Neural cell (in vitro differentiated cells): ENCODE data around the gene ADD1. TPM values are rescaled to one million over a fixed set of nuclear protein-coding genes. Genes with fewer than 3 reads are reported as not detected.

Source experiments
- H2AFZ ChIP-seq: fragments of 200-600, 300-800 bp; sonication (generic), shearing (Covaris generic); 2 replicates; pipeline ENCODE4 v1.6.0; 2014; ENCODE audit warnings: low read depth, mild to moderate bottlenecking, antibody characterized with exemption, low read length, moderate library complexity
- H3F3A ChIP-seq: fragments of 200-600 bp; shearing (Covaris generic); 2 replicates; pipeline ENCODE4 v1.6.1; 2016; ENCODE audit warnings: mild to moderate bottlenecking, moderate library complexity, mixed read lengths, antibody characterized with exemption, low read length; ENCODE audit not compliant: insufficient read depth, poor library complexity, severe bottlenecking
- H3K27ac ChIP-seq: fragments of 200-600, 300-800 bp; sonication (generic), shearing (Covaris generic); 2 replicates; pipeline ENCODE4 v1.5.1; 2014; ENCODE audit warnings: mild to moderate bottlenecking, low read length, moderate library complexity
- H3K27me3 ChIP-seq: fragments of 300-800, 200-600 bp; sonication (generic), shearing (Covaris generic); 2 replicates; pipeline ENCODE4 v1.6.0; 2014; ENCODE audit warnings: mild to moderate bottlenecking, low read depth, low read length, moderate library complexity; ENCODE audit not compliant: insufficient read depth
- H3K36me3 ChIP-seq: fragments of 300-800, 200-600 bp; sonication (generic), shearing (Covaris generic); 2 replicates; pipeline ENCODE4 v1.5.1; 2014; ENCODE audit warnings: mild to moderate bottlenecking, antibody characterized with exemption, low read length, moderate library complexity; ENCODE audit not compliant: insufficient read depth
- H3K4me2 ChIP-seq: fragments of 300-800, 200-600 bp; sonication (generic), shearing (Covaris generic); 2 replicates; pipeline ENCODE4 v1.6.0; 2014; ENCODE audit warnings: mild to moderate bottlenecking, low read length
- H3K4me3 ChIP-seq: fragments of 300-800, 200-600 bp; sonication (generic), shearing (Covaris generic); 2 replicates; pipeline ENCODE4 v1.5.1; 2014; ENCODE audit warnings: mild to moderate bottlenecking, low read length, moderate library complexity
- H3K79me2 ChIP-seq: fragments of 200-600 bp; shearing (Covaris generic); replicated peaks from 2 replicates; pipeline ENCODE4 v1.6.0; 2014; ENCODE audit warnings: mild to moderate bottlenecking, low read length, moderate library complexity; ENCODE audit not compliant: insufficient read depth
- H3K9ac ChIP-seq: fragments of 300-800, 200-600 bp; sonication (generic), shearing (Covaris generic); 2 replicates; pipeline ENCODE4 v1.6.1; 2016; ENCODE audit warnings: mild to moderate bottlenecking, low read length, mixed read lengths
- H3K9me2 ChIP-seq: fragments of 200-600 bp; shearing (Covaris generic); 2 replicates; pipeline ENCODE4 v1.6.1; 2016; ENCODE audit warnings: mild to moderate bottlenecking, low read length, mixed read lengths; ENCODE audit not compliant: insufficient read depth
- H3K9me3 ChIP-seq: fragments of 200-600, 300-800 bp; sonication (generic), shearing (Covaris generic); 2 replicates; pipeline ENCODE4 v1.6.1; 2016; ENCODE audit warnings: mild to moderate bottlenecking, mixed run types, low read length, moderate library complexity, mixed read lengths
- H4K20me1 ChIP-seq: fragments of 200-600 bp; shearing (Covaris generic); 2 replicates; pipeline ENCODE4 v1.6.1; 2016; ENCODE audit warnings: mild to moderate bottlenecking, mixed run types; ENCODE audit not compliant: insufficient read depth
- EP300 ChIP-seq: fragments of 450-650 bp; conservative IDR thresholded peaks from 2 replicates; pipeline ENCODE4 v1.6.1; 2014; ENCODE audit warnings: antibody characterized with exemption, mild to moderate bottlenecking, moderate library complexity; ENCODE audit not compliant: poor library complexity, severe bottlenecking
- EZH2 ChIP-seq: fragments of 200-600, 300-800 bp; shearing (Covaris generic), sonication (generic); IDR thresholded peaks from 2 replicates; pipeline ENCODE4 v1.6.1; 2014; ENCODE audit warnings: antibody characterized with exemption, low read length, borderline replicate concordance, mild to moderate bottlenecking; ENCODE audit not compliant: insufficient read depth, poor library complexity, severe bottlenecking
- MXI1 ChIP-seq: fragments of 450-650 bp; conservative IDR thresholded peaks from 2 replicates; pipeline ENCODE4 v1.6.1; 2014; ENCODE audit warnings: antibody characterized with exemption, mild to moderate bottlenecking; ENCODE audit not compliant: poor library complexity, severe bottlenecking
- POLR2AphosphoS5 ChIP-seq: IDR thresholded peaks from 2 replicates; pipeline ENCODE4 v1.6.1; 2012
- RAD21 ChIP-seq: fragments of 450-650 bp; conservative IDR thresholded peaks from 2 replicates; pipeline ENCODE4 v1.6.1; 2014; ENCODE audit warnings: antibody characterized with exemption, mild to moderate bottlenecking, moderate library complexity
- SMC3 ChIP-seq: fragments of 450-650 bp; conservative IDR thresholded peaks from 2 replicates; pipeline ENCODE4 v1.6.1; 2014; ENCODE audit warnings: antibody characterized with exemption, mild to moderate bottlenecking, moderate library complexity; ENCODE audit not compliant: poor library complexity
- TAF1 ChIP-seq: IDR thresholded peaks from 2 replicates; pipeline ENCODE4 v1.6.1; 2012; ENCODE audit warnings: low read depth
- polyA plus RNA-seq: library from polyadenylated mRNA; depleted of rRNA; stranded (reverse); fragments of >200 nt; gene quantifications from 2 replicates; pipeline ENCODE4 v1.2.3, GENCODE V29; 2014
- TF ChIP-seq, protein P1 (sequence below): IDR thresholded peaks from 2 replicates; pipeline ENCODE4 v1.6.1; 2012; ENCODE audit warnings: borderline replicate concordance
- TF ChIP-seq, protein P2 (sequence below): fragments of 450-650 bp; IDR thresholded peaks from 2 replicates; pipeline ENCODE4 v1.5.1; 2014; ENCODE audit warnings: antibody characterized with exemption, mild to moderate bottlenecking, moderate library complexity; ENCODE audit not compliant: poor library complexity, severe bottlenecking

Gene ADD1
- polyA plus RNA-seq, 1 donor from 2014 or later: 190 TPM

DNA sequence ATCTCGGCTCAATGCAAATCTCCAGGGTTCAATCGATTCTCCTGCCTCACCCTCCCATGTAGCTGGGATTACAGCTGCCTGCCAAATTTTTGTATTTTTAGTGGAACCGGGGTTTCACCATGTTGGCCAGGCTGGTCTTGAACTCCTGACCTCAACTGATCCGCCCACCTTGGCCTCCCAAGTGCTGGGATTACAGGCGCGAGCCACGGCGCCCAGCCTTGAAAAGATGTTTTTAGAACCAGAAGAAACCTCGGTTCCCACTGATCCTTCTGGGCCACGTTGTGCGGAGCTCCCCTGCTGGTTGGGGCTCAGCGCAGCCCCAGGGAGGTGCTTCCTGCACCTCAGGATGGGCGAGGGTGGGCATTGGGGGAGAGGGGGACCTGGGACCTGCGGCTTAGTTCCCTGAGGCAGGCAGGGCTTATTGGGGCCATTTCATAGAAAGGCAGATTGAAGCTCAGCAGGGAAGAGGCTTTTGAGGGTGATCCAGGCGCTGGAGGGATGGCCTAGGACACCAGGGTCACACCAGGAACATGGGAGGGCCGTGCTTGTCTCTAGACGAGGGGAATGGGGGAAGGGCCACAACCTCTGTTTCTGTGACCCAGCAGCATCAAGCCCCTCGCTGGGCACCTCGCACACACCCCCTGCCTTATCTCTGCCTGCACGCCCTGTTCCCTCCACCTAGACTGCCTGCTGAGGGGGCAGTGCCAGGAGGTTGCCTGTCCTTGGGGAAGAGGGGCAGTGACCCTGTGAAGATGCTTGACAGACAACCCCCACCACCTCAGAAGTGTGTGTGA, 6.3 kb upstream of the ADD1 start:
- H3K9ac ChIP-seq: no peak overlapping the region

DNA sequence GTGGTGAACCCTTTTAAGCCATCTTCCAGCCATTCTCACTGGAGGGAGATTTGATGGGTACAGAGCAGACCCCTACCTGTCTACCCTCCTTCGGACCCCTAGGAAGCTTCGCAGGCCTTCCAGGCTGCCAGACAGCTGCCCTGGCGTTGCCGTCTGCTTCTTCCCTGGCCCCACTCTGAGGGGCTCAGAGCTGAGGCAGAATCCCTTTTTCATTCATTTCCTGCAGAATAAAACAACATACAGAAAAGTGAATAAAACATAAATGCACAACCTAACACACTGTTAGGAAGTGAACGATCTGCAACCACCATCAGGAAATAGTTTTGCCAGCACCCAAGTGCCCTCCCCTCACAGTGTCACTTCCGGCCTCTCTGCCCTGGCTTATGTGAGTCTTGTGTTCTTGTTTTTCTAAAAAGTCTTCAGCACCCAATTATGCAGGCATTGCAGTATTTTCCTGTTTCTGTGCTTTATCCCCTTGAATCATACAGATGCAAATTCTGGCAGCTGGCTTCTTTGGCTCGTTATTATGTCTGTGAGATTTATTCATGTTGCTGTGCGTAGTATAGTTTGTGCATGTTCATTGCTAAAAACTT, 5.6 kb upstream of the ADD1 start:
- H4K20me1 ChIP-seq: no peaks in the 10 kb centered on the region
- H3K36me3 ChIP-seq: no peaks in the 10 kb centered on the region
- no peaks in the 10 kb centered on the region for H3K9me2 ChIP-seq
- no peak overlapping the region for H2AFZ ChIP-seq
- no peak overlapping the region for H3K4me3 ChIP-seq
- no peaks in the 10 kb centered on the region for H3K9me3 ChIP-seq
- H3F3A ChIP-seq: no peaks in the 10 kb centered on the region
- no peaks in the 10 kb centered on the region for H3K27me3 ChIP-seq
- no peak overlapping the region for H3K9ac ChIP-seq
- H3K79me2 ChIP-seq: no peaks in the 10 kb centered on the region
- H3K4me2 ChIP-seq: no peak overlapping the region
- no peak overlapping the region for H3K27ac ChIP-seq
- no peak for TF ChIP-seq POLR2AphosphoS5
- no peak for TF ChIP-seq TAF1
- TF ChIP-seq MXI1: no peak
- TF ChIP-seq EP300: no peak
- TF ChIP-seq, protein P1, sequence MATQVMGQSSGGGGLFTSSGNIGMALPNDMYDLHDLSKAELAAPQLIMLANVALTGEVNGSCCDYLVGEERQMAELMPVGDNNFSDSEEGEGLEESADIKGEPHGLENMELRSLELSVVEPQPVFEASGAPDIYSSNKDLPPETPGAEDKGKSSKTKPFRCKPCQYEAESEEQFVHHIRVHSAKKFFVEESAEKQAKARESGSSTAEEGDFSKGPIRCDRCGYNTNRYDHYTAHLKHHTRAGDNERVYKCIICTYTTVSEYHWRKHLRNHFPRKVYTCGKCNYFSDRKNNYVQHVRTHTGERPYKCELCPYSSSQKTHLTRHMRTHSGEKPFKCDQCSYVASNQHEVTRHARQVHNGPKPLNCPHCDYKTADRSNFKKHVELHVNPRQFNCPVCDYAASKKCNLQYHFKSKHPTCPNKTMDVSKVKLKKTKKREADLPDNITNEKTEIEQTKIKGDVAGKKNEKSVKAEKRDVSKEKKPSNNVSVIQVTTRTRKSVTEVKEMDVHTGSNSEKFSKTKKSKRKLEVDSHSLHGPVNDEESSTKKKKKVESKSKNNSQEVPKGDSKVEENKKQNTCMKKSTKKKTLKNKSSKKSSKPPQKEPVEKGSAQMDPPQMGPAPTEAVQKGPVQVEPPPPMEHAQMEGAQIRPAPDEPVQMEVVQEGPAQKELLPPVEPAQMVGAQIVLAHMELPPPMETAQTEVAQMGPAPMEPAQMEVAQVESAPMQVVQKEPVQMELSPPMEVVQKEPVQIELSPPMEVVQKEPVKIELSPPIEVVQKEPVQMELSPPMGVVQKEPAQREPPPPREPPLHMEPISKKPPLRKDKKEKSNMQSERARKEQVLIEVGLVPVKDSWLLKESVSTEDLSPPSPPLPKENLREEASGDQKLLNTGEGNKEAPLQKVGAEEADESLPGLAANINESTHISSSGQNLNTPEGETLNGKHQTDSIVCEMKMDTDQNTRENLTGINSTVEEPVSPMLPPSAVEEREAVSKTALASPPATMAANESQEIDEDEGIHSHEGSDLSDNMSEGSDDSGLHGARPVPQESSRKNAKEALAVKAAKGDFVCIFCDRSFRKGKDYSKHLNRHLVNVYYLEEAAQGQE: no peak
- TF ChIP-seq SMC3: no peak
- no peak for TF ChIP-seq EZH2
- TF ChIP-seq RAD21: no peak

More for the DNA sequence above, 6.3 kb upstream of the ADD1 start:
- Histone ChIP-seq H3K27me3 (no peaks in the 10 kb centered on the region), H3K9me3 (no peaks in the 10 kb centered on the region), H4K20me1 (no peaks in the 10 kb centered on the region), H3K79me2 (no peaks in the 10 kb centered on the region), H3K36me3 (no peaks in the 10 kb centered on the region), H3K9me2 (no peaks in the 10 kb centered on the region), H2AFZ (no peak overlapping the region), H3K4me3 (no peak overlapping the region), H3K4me2 (no peak overlapping the region), H3K27ac (no peak overlapping the region), H3F3A (no peaks in the 10 kb centered on the region)
- no peak for TF ChIP-seq EZH2
- no peak for TF ChIP-seq POLR2AphosphoS5
- TF ChIP-seq RAD21: no peak
- TF ChIP-seq, protein P2, sequence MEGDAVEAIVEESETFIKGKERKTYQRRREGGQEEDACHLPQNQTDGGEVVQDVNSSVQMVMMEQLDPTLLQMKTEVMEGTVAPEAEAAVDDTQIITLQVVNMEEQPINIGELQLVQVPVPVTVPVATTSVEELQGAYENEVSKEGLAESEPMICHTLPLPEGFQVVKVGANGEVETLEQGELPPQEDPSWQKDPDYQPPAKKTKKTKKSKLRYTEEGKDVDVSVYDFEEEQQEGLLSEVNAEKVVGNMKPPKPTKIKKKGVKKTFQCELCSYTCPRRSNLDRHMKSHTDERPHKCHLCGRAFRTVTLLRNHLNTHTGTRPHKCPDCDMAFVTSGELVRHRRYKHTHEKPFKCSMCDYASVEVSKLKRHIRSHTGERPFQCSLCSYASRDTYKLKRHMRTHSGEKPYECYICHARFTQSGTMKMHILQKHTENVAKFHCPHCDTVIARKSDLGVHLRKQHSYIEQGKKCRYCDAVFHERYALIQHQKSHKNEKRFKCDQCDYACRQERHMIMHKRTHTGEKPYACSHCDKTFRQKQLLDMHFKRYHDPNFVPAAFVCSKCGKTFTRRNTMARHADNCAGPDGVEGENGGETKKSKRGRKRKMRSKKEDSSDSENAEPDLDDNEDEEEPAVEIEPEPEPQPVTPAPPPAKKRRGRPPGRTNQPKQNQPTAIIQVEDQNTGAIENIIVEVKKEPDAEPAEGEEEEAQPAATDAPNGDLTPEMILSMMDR: no peak
- TF ChIP-seq, protein P1: no peak
- TF ChIP-seq TAF1: no peak
- TF ChIP-seq EP300: no peak
- no peak for TF ChIP-seq SMC3
- no peak for TF ChIP-seq MXI1
